Measurements from ENCODE around the gene TAF4B. TPM values are rescaled to one million over a fixed set of nuclear protein-coding genes. Genes with fewer than 3 reads are reported as not detected.

TAF4B gene
- total RNA-seq, 4 donors from 2014 or later = 9.9 to 14.5 (median 11.3) TPM

- no peak for TF ChIP-seq CTCF (IDR thresholded peaks at IDR 0.05; ENCODE audit: low read depth)
Observed at GRCh38 chr18:26304511-26304910, 78.3 kb downstream of the TAF4B start.

GRCh38 chr18:26307161-26307773 lies 81.0 kb downstream of the TAF4B start:
- TF ChIP-seq CTCF (IDR thresholded peaks at IDR 0.05; ENCODE audit: low read depth) = no peak

GRCh38 chr18:26309281-26309680 lies 83.0 kb downstream of the TAF4B start:
- no peak for TF ChIP-seq CTCF (IDR thresholded peaks at IDR 0.05; ENCODE audit: low read depth)

GRCh38 chr18:26312199-26312598 lies 86.0 kb downstream of the TAF4B start:
- TF ChIP-seq CTCF (IDR thresholded peaks at IDR 0.05; ENCODE audit: low read depth) = no peak

- no peak for TF ChIP-seq CTCF (IDR thresholded peaks at IDR 0.05; ENCODE audit: low read depth)
Observed at GRCh38 chr18:26317398-26317797, 91.2 kb downstream of the TAF4B start.

- TF ChIP-seq CTCF (IDR thresholded peaks at IDR 0.05; ENCODE audit: low read depth) = no peak
Observed at GRCh38 chr18:26320686-26321085, 94.4 kb downstream of the TAF4B start.

- TF ChIP-seq CTCF (IDR thresholded peaks at IDR 0.05; ENCODE audit: low read depth) = no peak
Observed at GRCh38 chr18:26322890-26323653, 96.8 kb downstream of the TAF4B start.
